GM18502 (cell line): ENCODE data around the gene COL5A2.

ENCODE experiments used
- ATAC-seq: cut with Tn5 transposase; IDR thresholded peaks from one replicate; pipeline ENCODE4 v1.9.1; 2021; ENCODE audit warnings: mild to moderate bottlenecking; ENCODE audit not compliant: unreplicated experiment, poor library complexity

The COL5A2 gene

GRCh38 chr2:189111063-189111715 lies 68.4 kb downstream of the COL5A2 start:
- ATAC-seq: no peak

GRCh38 chr2:189109921-189110397 lies 69.6 kb downstream of the COL5A2 start:
- ATAC-seq: peak; percentile 79

- no peak for ATAC-seq
Observed at GRCh38 chr2:189104934-189105333, 74.6 kb downstream of the COL5A2 start.

- ATAC-seq: no peak
Observed at GRCh38 chr2:189102735-189103134, 76.8 kb downstream of the COL5A2 start.

- no peak for ATAC-seq
Observed at GRCh38 chr2:189097934-189098333, 81.6 kb downstream of the COL5A2 start.

GRCh38 chr2:189096769-189097447 lies 82.7 kb downstream of the COL5A2 start:
- ATAC-seq: no peak

GRCh38 chr2:189095101-189095500 lies 84.5 kb downstream of the COL5A2 start:
- no peak for ATAC-seq

GRCh38 chr2:189092936-189093335 lies 86.6 kb downstream of the COL5A2 start:
- no peak for ATAC-seq

- ATAC-seq: no peak
Observed at GRCh38 chr2:189091253-189091652, 88.3 kb downstream of the COL5A2 start.

GRCh38 chr2:189088591-189089205 lies 90.9 kb downstream of the COL5A2 start:
- ATAC-seq: no peak

- ATAC-seq: no peak
Observed at GRCh38 chr2:189086710-189087109, 92.9 kb downstream of the COL5A2 start.

GRCh38 chr2:189086250-189086649 lies 93.3 kb downstream of the COL5A2 start:
- ATAC-seq: no peak

- no peak for ATAC-seq
Observed at GRCh38 chr2:189083606-189084005, 96.0 kb downstream of the COL5A2 start.

GRCh38 chr2:189083106-189083505 lies 96.5 kb downstream of the COL5A2 start:
- ATAC-seq: no peak

GRCh38 chr2:189082376-189082975 lies 97.1 kb downstream of the COL5A2 start:
- no peak for ATAC-seq

GRCh38 chr2:189076572-189076971 lies 103.0 kb downstream of the COL5A2 start:
- no peak for ATAC-seq

GRCh38 chr2:189076120-189076519 lies 103.4 kb downstream of the COL5A2 start:
- no peak for ATAC-seq

- no peak for ATAC-seq
Observed at GRCh38 chr2:189074506-189074905, 105.1 kb downstream of the COL5A2 start.

- ATAC-seq: no peak
Observed at GRCh38 chr2:189072036-189072435, 107.5 kb downstream of the COL5A2 start.

GRCh38 chr2:189069855-189070619 lies 109.5 kb downstream of the COL5A2 start:
- ATAC-seq: no peak
